ENCODE measurements around the gene MALT1. TPM values are rescaled to one million over a fixed set of nuclear protein-coding genes. Genes with fewer than 3 reads are reported as not detected.
"Not testable (repeated sequence)": the region's sequence is repeated elsewhere in the genome, so short reads cannot be mapped to it uniquely, and the experiment has no call there.

MALT1 gene
- total RNA-seq, 4 donors from 2014 or later: 9.9 to 24.8 (median 12.9) TPM

- H3K4me1 ChIP-seq: peaks cover 27 to 53% of the 10 kb centered on the region in 2 donors
- in situ Hi-C loops (cut with MboI; ENCODE audit: low sequenced_read_pairs in 4 of 4): no loop called here
- H3K27me3 ChIP-seq: no peaks in the 10 kb centered on the region
- no peaks in the 10 kb centered on the region for H3K36me3 ChIP-seq
- H3K9me3 ChIP-seq: no peaks in the 10 kb centered on the region
- ATAC-seq (no peak), DNase-seq (no peak)
- TF ChIP-seq POLR2A (IDR thresholded peaks at IDR 0.05) (no peak), CTCF (IDR thresholded peaks at IDR 0.05 in 4 of 5, conservative IDR thresholded peaks at IDR 0.05 in 1 of 5) (no peak)
- no peak overlapping the region for H3K4me3 ChIP-seq
- intact Hi-C loops (cut with DNase I; ENCODE audit: low total_unique reads): loop anchor here (5.0 to 10.0 kb wide), 4 partner anchors 87 to 385 kb away; no protein-coding TSS in a partner anchor
- peak overlapping the region in 1 of 4 donors; percentile 38 for H3K27ac ChIP-seq
Observed at GRCh38 chr18:58639751-58640427, 31.4 kb upstream of the MALT1 start.

- no peak for DNase-seq
- Histone ChIP-seq H3K27ac (no peak overlapping the region), H3K4me3 (no peak overlapping the region), H3K4me1 (peaks cover 27 to 48% of the 10 kb centered on the region in 2 donors), H3K36me3 (no peaks in the 10 kb centered on the region), H3K9me3 (no peaks in the 10 kb centered on the region), H3K27me3 (no peaks in the 10 kb centered on the region)
- intact Hi-C loops (cut with DNase I; ENCODE audit: low total_unique reads) (no loop called here), in situ Hi-C loops (cut with MboI; ENCODE audit: low sequenced_read_pairs in 4 of 4) (no loop called here)
- no peak for ATAC-seq
- TF ChIP-seq CTCF (IDR thresholded peaks at IDR 0.05 in 4 of 5, conservative IDR thresholded peaks at IDR 0.05 in 1 of 5) (no peak), POLR2A (IDR thresholded peaks at IDR 0.05) (no peak)
Observed at GRCh38 chr18:58640428-58640805, 30.8 kb upstream of the MALT1 start.

- intact Hi-C loops (cut with DNase I; ENCODE audit: low total_unique reads): no loop called here
- H3K27me3 ChIP-seq: no peaks in the 10 kb centered on the region
- H3K36me3 ChIP-seq: no peaks in the 10 kb centered on the region
Observed at GRCh38 chr18:58640891-58641610, 30.2 kb upstream of the MALT1 start.

GRCh38 chr18:58643557-58643956, 27.7 kb upstream of the MALT1 start:
- H3K9me3 ChIP-seq; H3K27me3 ChIP-seq; H3K36me3 ChIP-seq; H3K4me3 ChIP-seq; in situ Hi-C loops (cut with MboI; ENCODE audit: low sequenced_read_pairs in 4 of 4); ATAC-seq; DNase-seq; intact Hi-C loops (cut with DNase I; ENCODE audit: low total_unique reads): not testable (repeated sequence)
- Histone ChIP-seq H3K4me1 (peaks cover 3 to 17% of the 10 kb centered on the region in 2 donors), H3K27ac (peak overlapping the region in 3 of 4 donors; percentile 17 to 50 (median 46))

More at GRCh38 chr18:58640891-58641610, 30.2 kb upstream of the MALT1 start:
- Histone ChIP-seq H3K4me1 (peaks cover 24 to 42% of the 10 kb centered on the region in 2 donors), H3K9me3 (no peaks in the 10 kb centered on the region), H3K4me3 (no peak overlapping the region), H3K27ac (no peak overlapping the region)
- TF ChIP-seq POLR2A (IDR thresholded peaks at IDR 0.05) (no peak), CTCF (IDR thresholded peaks at IDR 0.05 in 4 of 5, conservative IDR thresholded peaks at IDR 0.05 in 1 of 5) (no peak)
- DNase-seq (no peak), ATAC-seq (no peak)
- in situ Hi-C loops (cut with MboI; ENCODE audit: low sequenced_read_pairs in 4 of 4): no loop called here

- DNase-seq (no peak), ATAC-seq (no peak)
- Histone ChIP-seq H3K4me3 (no peak overlapping the region), H3K9me3 (no peaks in the 10 kb centered on the region), H3K27ac (no peak overlapping the region), H3K4me1 (no peaks in the 10 kb centered on the region), H3K27me3 (no peaks in the 10 kb centered on the region), H3K36me3 (no peaks in the 10 kb centered on the region)
- intact Hi-C loops (cut with DNase I; ENCODE audit: low total_unique reads): no loop called here
- in situ Hi-C loops (cut with MboI; ENCODE audit: low sequenced_read_pairs in 4 of 4): no loop called here
- no peak for TF ChIP-seq POLR2A (IDR thresholded peaks at IDR 0.05)
- TF ChIP-seq CTCF (IDR thresholded peaks at IDR 0.05 in 4 of 5, conservative IDR thresholded peaks at IDR 0.05 in 1 of 5): no peak
Observed at GRCh38 chr18:58645398-58645797, 25.9 kb upstream of the MALT1 start.
